Stimulated activated CD4-positive, alpha-beta T cell treated with anti-CD3 and anti-CD28 coated beads, Interleukin-4, amount 100 ng/mL, for 24 hours (primary cell): ENCODE measurements around the gene EOGT.

Experiments
- DNase-seq: peaks from one replicate; pipeline ENCODE4 v3.0.0-alpha.2; 2020

The EOGT gene

GRCh38 chr3:69008980-69009379 lies 4.5 kb downstream of the EOGT start:
- no peak for DNase-seq

GRCh38 chr3:69005791-69006482 lies 7.5 kb downstream of the EOGT start:
- no peak for DNase-seq

- no peak for DNase-seq
Measured at GRCh38 chr3:69005071-69005790, 8.3 kb downstream of the EOGT start.

GRCh38 chr3:69004138-69004537 lies 9.3 kb downstream of the EOGT start:
- DNase-seq, result no peak

GRCh38 chr3:68999605-69000004 lies 13.9 kb downstream of the EOGT start:
- no peak for DNase-seq

- DNase-seq, result no peak
Measured at GRCh38 chr3:68999158-68999557, 14.3 kb downstream of the EOGT start.

- no peak for DNase-seq
Measured at GRCh38 chr3:68997887-68998286, 15.6 kb downstream of the EOGT start.

- DNase-seq, result no peak
Measured at GRCh38 chr3:68996356-68996995, 17.0 kb downstream of the EOGT start.

- no peak for DNase-seq
Measured at GRCh38 chr3:68988740-68989139, 24.7 kb downstream of the EOGT start.

GRCh38 chr3:68987322-68987721 lies 26.2 kb downstream of the EOGT start:
- DNase-seq, result no peak

GRCh38 chr3:68986496-68987208 lies 26.8 kb downstream of the EOGT start:
- DNase-seq, result no peak

GRCh38 chr3:68985146-68985790 lies 28.2 kb downstream of the EOGT start:
- DNase-seq, result no peak

- no peak for DNase-seq
Measured at GRCh38 chr3:68984011-68984530, 29.4 kb downstream of the EOGT start.

- no peak for DNase-seq
Measured at GRCh38 chr3:68977486-68978167, 35.9 kb downstream of the EOGT start.

- no peak for DNase-seq
Measured at GRCh38 chr3:68974711-68975110, 38.8 kb downstream of the EOGT start.

GRCh38 chr3:68973639-68974038 lies 39.8 kb downstream of the EOGT start:
- DNase-seq, result no peak

GRCh38 chr3:68972358-68972979 lies 41.0 kb downstream of the EOGT start:
- peak; percentile 29 for DNase-seq

- no peak for DNase-seq
Measured at GRCh38 chr3:68964694-68965093, 48.8 kb downstream of the EOGT start.

- DNase-seq, result no peak
Measured at GRCh38 chr3:68963891-68964290, 49.6 kb downstream of the EOGT start.

- no peak for DNase-seq
Measured at GRCh38 chr3:68963376-68963775, 50.1 kb downstream of the EOGT start.

- no peak for DNase-seq
Measured at GRCh38 chr3:68958932-68959331, 54.6 kb downstream of the EOGT start.

GRCh38 chr3:68957895-68958294 lies 55.6 kb downstream of the EOGT start:
- no peak for DNase-seq
